NCI-H526 treated with DMSO at 0.1 percent for 48 hours (cell line): ENCODE data around the gene MTMR6.

ENCODE experiments used
- DNase-seq: peaks from one replicate; lab custom pipeline; 2025; lab: John Stamatoyannopoulos, UW

The MTMR6 gene

DNA sequence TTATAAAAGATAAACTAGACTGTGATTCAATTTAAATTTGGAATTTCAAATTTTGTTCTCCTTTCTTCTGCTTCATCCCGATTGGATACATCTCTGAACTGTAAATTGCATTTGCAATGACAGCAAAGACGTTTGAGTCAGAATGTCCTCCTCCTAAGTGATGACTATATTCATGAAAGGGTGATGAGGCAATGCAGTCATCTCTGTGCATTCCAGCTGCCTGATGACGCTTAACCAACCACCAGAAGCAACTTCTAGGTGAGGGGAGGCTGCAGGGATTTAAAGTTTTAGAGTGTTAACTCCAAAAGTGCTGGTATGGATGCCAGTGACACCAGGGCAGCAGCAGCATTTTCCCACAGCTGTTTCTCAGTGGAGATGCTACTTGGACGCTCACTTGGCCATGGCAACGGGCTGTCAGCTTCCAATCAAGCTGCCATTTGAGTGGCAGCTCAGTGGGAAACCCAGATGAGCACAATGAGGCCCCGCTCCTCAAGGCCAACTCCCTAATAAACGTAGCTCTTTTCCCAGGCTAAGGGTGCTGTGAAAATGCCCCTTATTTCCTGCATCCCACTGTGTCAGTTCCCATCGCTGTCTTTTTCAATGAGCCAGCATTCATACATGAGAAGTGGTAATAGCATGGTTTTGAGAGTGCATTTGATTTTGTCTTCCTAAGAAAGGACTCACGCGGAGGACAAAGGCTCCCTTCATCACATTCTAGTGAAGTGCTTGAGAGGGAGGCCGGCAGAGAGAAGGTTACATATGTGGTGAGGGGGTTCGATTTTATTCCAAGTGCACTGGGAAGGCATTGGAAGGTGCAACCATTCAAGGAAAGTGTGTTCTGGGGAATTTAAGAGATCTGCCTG lies 70.0 kb downstream of the MTMR6 start:
- DNase-seq: no peak

DNA sequence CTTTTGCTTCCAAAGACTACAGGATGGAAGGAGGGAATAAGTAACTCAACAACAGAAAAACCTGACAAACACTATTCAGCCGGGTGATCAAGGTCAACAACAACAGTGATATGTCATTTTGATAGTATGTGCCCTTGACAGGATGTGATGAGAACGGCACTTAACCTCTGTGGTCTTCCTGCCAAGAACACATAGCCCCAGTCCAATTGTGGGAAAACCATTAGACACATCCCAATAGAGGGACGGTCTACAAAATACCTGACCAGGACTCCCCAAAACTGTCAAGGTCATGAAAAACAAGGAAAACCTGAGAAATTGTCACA lies 72.1 kb downstream of the MTMR6 start:
- no peak for DNase-seq

DNA sequence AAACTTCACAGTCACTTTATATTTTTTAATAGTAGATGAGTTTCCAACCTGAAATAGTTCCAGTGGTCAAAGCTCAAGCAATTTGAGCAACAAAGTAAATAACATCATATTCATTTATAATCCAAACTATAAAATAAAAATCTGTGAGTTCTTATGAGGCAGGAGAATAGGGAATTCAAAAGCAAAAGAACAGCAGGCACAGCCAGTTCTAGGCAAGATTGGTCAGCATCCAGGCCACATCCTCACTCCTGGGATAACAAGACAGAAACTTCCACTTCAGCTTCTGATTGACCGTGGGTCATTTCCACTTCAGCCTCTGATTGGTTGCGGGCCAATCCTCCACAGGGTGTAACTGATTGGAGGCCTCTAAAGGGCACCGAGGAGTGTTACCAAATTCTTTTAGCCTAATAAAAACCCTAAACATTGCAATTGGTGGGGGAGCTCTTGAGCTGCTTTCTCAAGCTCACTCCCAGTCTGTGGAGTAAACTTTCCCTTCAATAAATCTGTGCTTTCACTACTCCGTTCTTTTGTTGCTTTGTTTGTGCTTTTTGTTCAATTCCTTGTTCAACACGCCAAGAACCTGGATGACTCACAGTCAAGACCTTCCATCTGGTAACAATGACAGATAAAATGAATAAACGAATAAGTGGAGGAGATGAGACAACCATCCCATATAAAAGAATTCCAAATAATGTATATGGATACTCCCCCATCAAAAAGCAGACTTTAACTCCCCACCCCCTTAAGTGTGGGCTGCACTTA lies 72.6 kb downstream of the MTMR6 start:
- DNase-seq: no peak

DNA sequence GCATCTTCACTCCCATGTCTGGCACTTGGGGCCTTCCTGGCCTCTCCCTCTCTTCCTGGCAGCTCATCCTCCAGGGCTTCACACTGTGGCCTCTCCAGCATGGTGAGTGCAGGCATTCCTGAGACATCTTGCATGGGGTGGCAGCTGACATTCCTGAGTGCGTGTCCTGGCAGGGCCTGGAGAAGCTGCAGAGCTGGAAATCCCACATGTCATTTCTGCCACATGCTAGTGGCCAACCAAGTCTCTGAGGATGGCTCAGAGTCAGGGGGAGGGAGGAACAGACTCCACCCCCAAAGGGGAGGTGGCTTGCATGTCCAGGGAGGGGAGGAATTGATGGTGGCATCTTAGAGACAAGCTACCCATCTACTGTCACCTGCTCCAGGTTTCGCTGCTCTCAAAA lies 73.6 kb downstream of the MTMR6 start:
- no peak for DNase-seq

- no peak for DNase-seq
These were observed 76.3 kb downstream of the MTMR6 start for GRCh38 chr13:25210842-25211569.

- DNase-seq: no peak
These were observed 79.9 kb downstream of the MTMR6 start for GRCh38 chr13:25207291-25207810.

DNA sequence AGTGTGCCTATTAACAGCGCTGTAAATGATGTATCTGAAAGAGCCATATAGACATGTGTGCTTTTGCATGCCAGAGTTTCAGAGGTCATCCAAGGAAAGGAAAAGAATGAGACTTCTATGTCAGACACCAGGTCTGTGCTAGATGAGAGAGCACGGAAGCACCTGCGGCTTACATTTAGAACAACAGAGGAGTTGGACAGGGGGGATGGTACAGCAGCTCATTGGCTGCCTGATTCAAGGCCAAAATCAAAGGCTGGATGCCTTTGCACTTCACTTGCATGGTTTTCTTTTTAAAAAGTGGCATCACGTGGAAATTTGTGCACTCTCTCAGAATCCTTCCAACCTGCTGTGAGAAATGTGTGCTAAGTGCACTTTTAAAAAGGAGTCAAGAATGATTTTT lies 82.4 kb downstream of the MTMR6 start:
- no peak for DNase-seq

DNA sequence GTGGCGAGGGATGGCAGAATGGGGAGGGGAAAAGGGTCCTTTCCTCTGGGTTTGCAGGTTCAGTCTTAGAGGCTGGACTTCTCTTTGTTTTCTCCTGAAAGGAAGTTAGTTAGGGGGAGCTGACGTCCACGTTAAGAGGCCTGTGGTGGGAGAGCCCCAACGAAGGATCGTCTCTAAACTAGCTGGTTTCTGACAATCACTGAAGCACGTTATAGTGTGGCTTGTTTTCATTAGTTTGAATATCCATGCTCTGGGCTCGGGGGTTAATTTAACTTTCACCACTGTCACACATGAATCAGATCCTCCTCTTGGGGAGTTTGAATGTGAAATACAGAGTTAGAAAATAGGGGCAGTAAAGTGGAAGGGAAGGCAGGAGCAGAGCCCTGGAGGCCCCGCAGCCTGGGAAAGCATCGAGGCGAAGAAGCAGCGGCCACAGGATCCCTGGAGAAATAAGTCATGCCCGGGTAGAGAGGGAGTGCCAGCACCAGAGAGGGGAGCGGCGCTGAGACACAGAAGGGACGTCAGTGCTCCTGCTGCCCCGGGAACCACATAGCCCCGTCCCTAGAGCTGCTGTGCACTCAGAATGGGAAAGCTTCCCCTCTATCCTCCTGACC lies 84.1 kb downstream of the MTMR6 start:
- peak; percentile 75 for DNase-seq

GRCh38 chr13:25200783-25201182 lies 86.5 kb downstream of the MTMR6 start:
- DNase-seq: no peak

GRCh38 chr13:25198647-25199046 lies 88.6 kb downstream of the MTMR6 start:
- peak; percentile 82 for DNase-seq

- no peak for DNase-seq
These were observed 90.3 kb downstream of the MTMR6 start for GRCh38 chr13:25196971-25197370.
